NCI-H146 treated with DMSO at 0.1 percent for 48 hours (cell line): ENCODE data around the gene TAOK1.

Experiments used
- DNase-seq: peaks from one replicate; lab custom pipeline; 2025; ENCODE audit not compliant: unreplicated experiment; lab: John Stamatoyannopoulos, UW

TAOK1 gene

DNA sequence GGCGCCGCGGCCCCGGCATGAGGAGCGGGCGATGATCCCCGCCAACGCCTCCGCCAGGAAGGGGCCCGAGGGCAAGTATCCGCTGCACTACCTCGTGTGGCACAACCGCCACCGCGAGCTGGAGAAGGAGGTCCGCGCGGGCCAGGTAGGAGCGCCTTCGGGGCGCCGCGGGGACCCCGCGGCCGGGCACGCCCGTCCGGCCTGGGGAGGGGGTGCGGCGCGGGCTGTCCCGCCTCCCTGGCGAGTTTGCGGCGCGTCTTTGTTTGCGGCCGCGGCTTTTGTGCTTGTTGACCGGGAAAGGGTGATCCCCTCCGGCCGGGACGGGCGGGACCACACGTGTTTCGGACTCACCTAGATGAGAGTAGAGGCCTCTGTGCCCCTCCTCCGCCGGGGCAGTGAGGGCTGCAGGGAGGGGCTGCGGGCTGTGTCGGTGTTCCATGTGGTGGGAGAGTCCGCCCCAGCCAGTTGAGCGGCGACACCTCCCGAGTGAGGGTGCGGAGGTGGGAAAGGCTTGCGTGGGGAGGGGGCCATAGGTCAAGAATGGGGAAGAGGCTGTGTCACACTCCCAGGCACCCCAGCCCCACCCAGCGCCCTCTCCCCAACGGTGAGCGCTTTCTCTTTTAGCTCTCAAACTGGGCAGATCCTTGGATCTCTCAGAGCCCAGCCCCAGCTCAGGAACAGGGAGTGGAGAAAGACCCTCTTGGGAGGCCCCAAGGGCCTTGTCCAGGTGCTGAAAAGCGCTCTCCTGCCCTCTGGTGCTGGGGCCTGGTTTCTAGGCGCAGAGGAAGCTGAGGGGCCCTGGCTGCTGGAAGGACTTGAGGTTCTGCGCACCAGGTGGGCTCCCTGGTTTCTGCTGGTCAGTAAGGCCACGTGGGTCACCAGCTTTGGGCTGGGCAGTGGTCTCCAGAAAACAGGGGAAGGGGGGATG lies 203.7 kb downstream of the TAOK1 start:
- DNase-seq: no peak

DNA sequence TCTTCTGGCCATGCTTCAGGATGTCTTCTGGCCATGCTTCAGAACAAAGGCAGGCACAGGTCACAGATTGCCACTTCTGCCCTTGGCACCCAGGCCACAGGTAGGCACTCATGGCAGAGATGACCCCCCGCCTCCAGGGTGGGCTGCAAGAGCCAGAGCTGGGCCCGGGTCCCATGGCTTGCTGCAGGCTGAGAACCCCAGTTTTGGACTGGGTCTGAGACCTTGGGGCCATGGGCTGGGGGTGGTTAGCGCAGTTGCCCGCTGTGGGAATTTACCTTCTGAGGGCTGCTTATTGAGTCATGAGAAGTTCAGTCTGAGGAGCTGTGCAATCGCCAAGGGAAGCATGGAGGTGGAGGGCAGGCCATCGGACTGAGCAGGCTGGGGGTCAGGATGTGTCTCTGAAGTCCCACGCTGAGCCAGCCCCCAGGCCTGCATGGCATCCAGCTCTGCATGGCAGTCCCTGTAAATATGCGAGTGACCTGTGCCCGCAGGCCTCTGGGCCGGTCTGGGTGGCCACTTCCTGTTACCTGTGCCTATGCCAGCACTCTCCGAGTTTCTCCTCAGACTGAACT lies 204.4 kb downstream of the TAOK1 start:
- DNase-seq: no peak

DNA sequence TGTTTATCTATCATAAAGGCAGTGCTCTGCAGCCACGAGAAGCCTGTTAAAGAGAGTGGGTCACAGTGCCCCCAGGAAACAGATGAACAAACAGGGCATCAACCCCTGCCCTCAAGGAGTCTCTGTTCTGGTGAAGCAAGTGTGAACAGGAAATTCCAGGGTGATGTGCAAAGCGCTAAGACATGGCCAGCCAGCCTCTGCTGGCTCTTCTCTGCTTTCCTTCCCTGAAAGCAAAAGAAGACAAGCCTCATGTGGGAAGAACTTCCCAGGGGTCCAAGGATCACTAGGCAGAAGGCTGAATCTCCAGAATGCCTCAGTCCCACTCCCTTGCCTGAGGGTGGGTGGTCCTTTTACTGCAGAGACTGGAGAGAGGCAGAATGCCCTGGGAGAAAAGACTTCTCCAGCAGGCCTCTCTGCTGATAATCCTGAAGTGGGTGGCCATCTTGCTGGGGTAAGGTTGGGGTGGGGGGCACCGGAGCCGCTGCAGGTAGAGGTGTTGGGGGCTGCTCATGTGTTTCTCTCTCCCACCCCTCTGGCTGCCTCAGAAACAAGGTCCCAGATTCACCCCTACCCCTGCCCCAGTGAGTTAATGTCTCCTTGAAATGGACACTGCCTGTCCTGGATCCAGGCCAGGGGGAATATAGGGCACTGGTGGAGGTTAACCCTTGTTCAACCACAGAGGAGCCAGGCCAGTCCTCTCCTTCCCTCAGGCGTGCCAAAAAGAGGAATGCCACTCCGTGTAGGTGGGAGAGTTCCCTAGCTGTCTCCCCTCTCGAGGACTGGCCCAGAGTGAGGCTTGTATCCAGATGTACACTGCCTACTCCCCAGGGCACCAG lies 205.2 kb downstream of the TAOK1 start:
- DNase-seq: no peak

DNA sequence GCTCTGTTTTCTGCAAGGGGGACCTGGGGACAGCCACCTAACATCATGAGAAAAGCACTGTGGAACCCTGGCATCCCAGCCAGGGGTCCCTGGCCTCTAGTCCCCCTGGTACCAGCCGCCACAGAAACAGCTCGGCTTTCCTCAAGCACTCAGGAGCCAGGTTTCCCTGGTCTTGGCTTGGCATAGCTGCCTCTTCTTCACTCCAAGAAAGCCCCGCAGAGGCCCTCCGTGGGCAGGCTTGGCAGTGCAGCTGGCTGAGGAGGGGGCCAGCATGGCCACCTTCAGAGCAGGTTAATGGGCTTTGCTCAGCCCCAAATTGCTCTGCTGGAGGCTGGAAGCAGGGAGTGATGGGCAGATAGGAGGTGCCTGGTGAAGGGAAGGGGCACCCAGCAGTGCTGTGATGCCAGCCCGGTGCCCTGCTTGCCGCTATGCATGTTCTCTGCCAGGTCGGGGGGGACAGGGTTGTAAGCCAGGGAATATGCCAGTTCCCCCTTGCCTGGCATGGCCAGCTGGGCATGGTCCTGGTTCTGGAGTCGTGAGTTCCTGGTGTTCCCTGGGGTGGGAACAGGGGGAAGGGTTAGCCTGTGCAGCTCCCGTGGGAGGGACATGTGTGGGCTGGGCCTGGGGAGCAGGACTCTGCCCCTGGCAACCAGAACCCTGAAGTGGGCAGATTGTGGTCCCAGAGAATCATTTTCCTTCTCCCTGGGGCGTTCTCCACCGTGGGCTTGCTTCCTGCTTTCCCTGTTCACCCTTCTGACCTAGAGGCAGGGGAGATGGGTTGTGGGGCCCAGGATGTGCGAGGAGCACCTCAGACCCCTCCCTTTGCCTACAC lies 206.0 kb downstream of the TAOK1 start:
- DNase-seq: no peak

DNA sequence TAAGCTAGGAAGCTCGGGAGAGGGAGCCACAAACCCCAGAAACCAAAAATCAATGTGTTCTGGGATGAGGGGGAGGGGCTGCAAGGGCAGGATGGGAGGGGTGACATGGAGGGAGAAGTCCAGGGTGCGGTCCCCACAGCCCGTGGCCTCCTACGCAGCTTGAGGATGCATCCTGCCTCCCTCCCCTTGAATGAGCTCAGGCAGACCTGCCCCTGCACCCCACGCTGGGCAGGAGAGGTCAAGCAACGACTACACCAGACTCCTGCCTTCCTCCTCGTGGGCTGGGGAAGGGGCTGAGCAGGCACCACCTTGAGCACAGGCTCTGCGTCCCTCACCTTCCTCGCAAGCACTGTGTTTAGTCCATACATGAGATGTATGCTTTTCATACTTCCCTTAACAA lies 206.6 kb downstream of the TAOK1 start:
- no peak for DNase-seq

DNA sequence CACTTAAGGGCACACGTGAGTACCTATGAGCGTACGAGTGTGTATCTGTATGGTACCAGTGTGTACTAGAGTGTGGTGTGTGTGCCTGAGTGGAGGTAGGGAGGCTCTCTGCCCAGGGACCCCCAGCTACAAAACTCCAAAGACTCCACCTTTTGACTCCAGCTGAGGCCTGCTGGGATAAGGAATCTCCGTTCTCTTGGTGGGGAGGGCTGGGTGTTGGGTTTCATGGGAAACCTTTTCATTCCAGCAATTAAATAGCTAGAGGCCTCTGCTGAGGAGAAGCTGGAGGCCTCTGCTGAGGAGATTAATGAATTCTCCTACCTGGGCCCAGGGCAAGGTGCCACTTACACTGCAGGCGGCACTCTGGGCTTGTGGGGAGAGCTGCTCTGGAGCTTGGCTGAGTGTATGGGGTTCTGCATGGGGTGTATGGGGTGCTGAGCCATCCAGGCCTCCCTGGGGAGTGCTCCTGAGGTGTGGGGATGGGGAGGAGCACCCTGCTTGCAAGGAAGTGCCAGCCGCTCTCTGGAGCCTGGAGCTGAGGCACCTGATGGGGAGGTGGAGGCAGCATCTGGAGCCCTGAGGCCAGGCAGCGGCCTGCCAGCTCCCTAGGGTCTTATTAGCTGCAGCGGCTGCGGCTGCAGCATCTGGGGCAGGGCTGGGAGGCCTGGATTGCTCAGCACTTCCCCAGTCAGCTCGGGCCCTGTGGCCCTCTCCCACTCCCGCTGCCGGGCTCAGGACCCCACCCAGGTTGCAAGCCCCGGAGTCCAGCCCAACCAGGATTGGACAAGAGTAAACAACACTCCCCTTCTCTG lies 207.4 kb downstream of the TAOK1 start:
- no peak for DNase-seq
